ENCODE data around the gene ADGRE3. TPM values are rescaled to one million over a fixed set of nuclear protein-coding genes. Genes with fewer than 3 reads are reported as not detected.
"Not testable (repeated sequence)": the region's sequence is repeated elsewhere in the genome, so short reads cannot be mapped to it uniquely, and the experiment has no call there.

Gene ADGRE3
- total RNA-seq, 1 donor from 2014 or later = not detected

- Mint-ChIP-seq H3K4me3 (ENCODE audit: unreplicated experiment) (no peak overlapping the region), H3K36me3 (ENCODE audit: low read depth, unreplicated experiment) (peaks cover 4% of the 10 kb centered on the region), H3K4me1 (ENCODE audit: unreplicated experiment) (no peaks in the 10 kb centered on the region), H3K27me3 (ENCODE audit: unreplicated experiment) (peaks cover 5% of the 10 kb centered on the region), H3K9me3 (ENCODE audit: unreplicated experiment) (peaks cover 8% of the 10 kb centered on the region), H3K27ac (ENCODE audit: unreplicated experiment) (no peak overlapping the region)
- TF ChIP-seq, protein P1, sequence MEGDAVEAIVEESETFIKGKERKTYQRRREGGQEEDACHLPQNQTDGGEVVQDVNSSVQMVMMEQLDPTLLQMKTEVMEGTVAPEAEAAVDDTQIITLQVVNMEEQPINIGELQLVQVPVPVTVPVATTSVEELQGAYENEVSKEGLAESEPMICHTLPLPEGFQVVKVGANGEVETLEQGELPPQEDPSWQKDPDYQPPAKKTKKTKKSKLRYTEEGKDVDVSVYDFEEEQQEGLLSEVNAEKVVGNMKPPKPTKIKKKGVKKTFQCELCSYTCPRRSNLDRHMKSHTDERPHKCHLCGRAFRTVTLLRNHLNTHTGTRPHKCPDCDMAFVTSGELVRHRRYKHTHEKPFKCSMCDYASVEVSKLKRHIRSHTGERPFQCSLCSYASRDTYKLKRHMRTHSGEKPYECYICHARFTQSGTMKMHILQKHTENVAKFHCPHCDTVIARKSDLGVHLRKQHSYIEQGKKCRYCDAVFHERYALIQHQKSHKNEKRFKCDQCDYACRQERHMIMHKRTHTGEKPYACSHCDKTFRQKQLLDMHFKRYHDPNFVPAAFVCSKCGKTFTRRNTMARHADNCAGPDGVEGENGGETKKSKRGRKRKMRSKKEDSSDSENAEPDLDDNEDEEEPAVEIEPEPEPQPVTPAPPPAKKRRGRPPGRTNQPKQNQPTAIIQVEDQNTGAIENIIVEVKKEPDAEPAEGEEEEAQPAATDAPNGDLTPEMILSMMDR (IDR thresholded peaks at IDR 0.05; ENCODE audit: unreplicated experiment) = no peak
- DNase-seq (ENCODE audit: low spot score) = no peak
These were observed 62.0 kb downstream of the ADGRE3 start for GRCh38 chr19:14612657-14613056.

- H3K27ac Mint-ChIP-seq (ENCODE audit: unreplicated experiment); H3K36me3 Mint-ChIP-seq (ENCODE audit: low read depth, unreplicated experiment); DNase-seq (ENCODE audit: low spot score); H3K27me3 Mint-ChIP-seq (ENCODE audit: unreplicated experiment); H3K4me1 Mint-ChIP-seq (ENCODE audit: unreplicated experiment); H3K4me3 Mint-ChIP-seq (ENCODE audit: unreplicated experiment); H3K9me3 Mint-ChIP-seq (ENCODE audit: unreplicated experiment): not testable (repeated sequence)
These were observed 62.4 kb downstream of the ADGRE3 start for GRCh38 chr19:14612242-14612641.

DNA sequence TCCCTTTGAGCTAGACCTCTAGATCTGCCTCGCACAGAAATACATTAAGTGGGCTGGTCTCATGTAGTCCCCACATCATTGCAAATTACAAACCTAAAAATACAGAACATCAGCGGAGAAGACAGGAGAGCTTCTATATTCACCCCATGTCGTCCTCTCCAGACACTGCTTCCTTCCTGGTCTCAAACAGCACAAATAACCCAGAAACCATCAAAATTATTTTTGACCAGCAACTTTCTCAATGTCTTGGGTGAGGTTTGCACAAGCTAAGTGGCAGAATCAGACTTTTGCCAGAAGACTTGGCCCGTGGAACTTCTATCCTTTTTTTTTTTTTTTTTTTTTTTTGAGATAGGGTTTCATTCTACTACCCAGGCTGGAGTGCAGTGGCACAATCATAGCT, 63.6 kb downstream of the ADGRE3 start:
- Mint-ChIP-seq H3K36me3 (ENCODE audit: low read depth, unreplicated experiment) (peaks cover 4% of the 10 kb centered on the region), H3K27ac (ENCODE audit: unreplicated experiment) (no peak overlapping the region), H3K4me3 (ENCODE audit: unreplicated experiment) (no peak overlapping the region), H3K27me3 (ENCODE audit: unreplicated experiment) (peaks cover 4% of the 10 kb centered on the region), H3K9me3 (ENCODE audit: unreplicated experiment) (peaks cover 6% of the 10 kb centered on the region), H3K4me1 (ENCODE audit: unreplicated experiment) (no peaks in the 10 kb centered on the region)
- DNase-seq (ENCODE audit: low spot score) = no peak
- TF ChIP-seq, protein P1 (IDR thresholded peaks at IDR 0.05; ENCODE audit: unreplicated experiment) = no peak

DNA sequence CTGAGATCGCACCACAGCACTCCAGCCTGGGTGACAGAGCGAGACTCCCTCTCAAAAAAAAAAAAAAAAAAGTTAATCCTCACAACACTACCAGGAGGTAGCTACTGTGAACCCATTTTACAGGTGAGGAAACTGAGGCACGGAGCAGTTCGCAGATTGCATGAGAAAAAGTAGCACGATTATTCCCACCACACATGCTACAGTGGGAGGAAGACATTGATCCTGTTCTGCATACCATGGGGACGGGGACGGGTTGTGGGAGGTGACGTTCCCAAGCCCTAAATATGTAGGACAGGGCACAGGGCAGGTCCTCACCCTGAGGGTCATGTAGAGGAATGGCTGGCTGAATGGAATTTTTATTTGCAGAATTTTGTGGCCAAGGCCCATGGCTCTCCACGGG, 68.0 kb downstream of the ADGRE3 start:
- Mint-ChIP-seq H3K27me3 (ENCODE audit: unreplicated experiment) (peaks cover 2% of the 10 kb centered on the region), H3K4me1 (ENCODE audit: unreplicated experiment) (no peaks in the 10 kb centered on the region), H3K4me3 (ENCODE audit: unreplicated experiment) (no peak overlapping the region), H3K27ac (ENCODE audit: unreplicated experiment) (no peak overlapping the region), H3K9me3 (ENCODE audit: unreplicated experiment) (peaks cover 12% of the 10 kb centered on the region), H3K36me3 (ENCODE audit: low read depth, unreplicated experiment) (peaks cover 4% of the 10 kb centered on the region)
- TF ChIP-seq, protein P1 (IDR thresholded peaks at IDR 0.05; ENCODE audit: unreplicated experiment) = no peak
- no peak for DNase-seq (ENCODE audit: low spot score)

GRCh38 chr19:14603990-14604387, 70.7 kb downstream of the ADGRE3 start:
- Mint-ChIP-seq H3K27me3 (ENCODE audit: unreplicated experiment) (peaks cover 2% of the 10 kb centered on the region), H3K27ac (ENCODE audit: unreplicated experiment) (no peak overlapping the region), H3K36me3 (ENCODE audit: low read depth, unreplicated experiment) (no peaks in the 10 kb centered on the region), H3K9me3 (ENCODE audit: unreplicated experiment) (peaks cover 16% of the 10 kb centered on the region), H3K4me3 (ENCODE audit: unreplicated experiment) (no peak overlapping the region), H3K4me1 (ENCODE audit: unreplicated experiment) (no peaks in the 10 kb centered on the region)
- DNase-seq (ENCODE audit: low spot score) = no peak
- TF ChIP-seq, protein P1 (IDR thresholded peaks at IDR 0.05; ENCODE audit: unreplicated experiment) = no peak

All from endothelial cell (in vitro differentiated cells).